Upper lobe of left lung (tissue), 6 donors: ENCODE data around the gene MOCS1. TPM values are rescaled to one million over a fixed set of nuclear protein-coding genes. Genes with fewer than 3 reads are reported as not detected.
"Not testable (repeated sequence)": the region's sequence is repeated elsewhere in the genome, so short reads cannot be mapped to it uniquely, and the experiment has no call there.

ENCODE experiments used
- ATAC-seq, 2 donors: fragments of 200-7000 bp; cut with Tn5 transposase; one replicate each; pipeline ENCODE4 v1.9.1; 2022; ENCODE audit warnings: mild to moderate bottlenecking in 2 of 2, moderate library complexity in 2 of 2; ENCODE audit not compliant: low FRiP score in 2 of 2
- DNase-seq, 2 donors: peaks; one replicate each; pipeline ENCODE4 v3.0.0-alpha.2; 2019 to 2020
- H3K27ac ChIP-seq, 4 donors: fragments of 200-600 bp; sonication (generic); one replicate each; pipeline ENCODE4 v1.5.1; 2016 to 2019
- H3K27me3 ChIP-seq, 4 donors: fragments of 200-600 bp; sonication (generic); one replicate each; pipeline ENCODE4 v1.5.1; 2017 to 2019
- H3K36me3 ChIP-seq, 4 donors: fragments of 200-600 bp; sonication (generic); one replicate each; pipeline ENCODE4 v1.5.1; 2016 to 2019
- H3K4me1 ChIP-seq, 4 donors: fragments of 200-600 bp; sonication (generic); one replicate each; pipeline ENCODE4 v1.5.1; 2018 to 2019
- H3K4me3 ChIP-seq, 4 donors: fragments of 200-600 bp; sonication (generic); one replicate each; pipeline ENCODE4 v1.5.1; 2017 to 2019; ENCODE audit warnings: mild to moderate bottlenecking in 2 of 4, moderate library complexity in 1 of 4
- H3K9me3 ChIP-seq, 4 donors: fragments of 200-600 bp; sonication (generic); one replicate each; pipeline ENCODE4 v1.5.1; 2018 to 2019
- CTCF ChIP-seq, 6 experiments: fragments of 450-650 bp in 4 of 6; fragments of 200-600 bp in 2 of 6; sonication (generic) in 2 of 6; IDR thresholded peaks; one replicate each; pipeline ENCODE4 v1.5.1; 2016 to 2019; ENCODE audit warnings: antibody characterized with exemption in 6 of 6
- EP300 ChIP-seq, 4 donors: sonication (generic); formaldehyde crosslinking; IDR thresholded peaks; one replicate each; pipeline ENCODE4 v1.5.1; 2017; ENCODE audit warnings: antibody characterized with exemption in 4 of 4, control low read depth in 2 of 4
- POLR2A ChIP-seq, 4 donors: fragments of 450-650 bp; IDR thresholded peaks; one replicate each; pipeline ENCODE4 v1.5.1; 2016 to 2017; ENCODE audit warnings: antibody characterized with exemption in 4 of 4, mild to moderate bottlenecking in 2 of 4
- POLR2AphosphoS5 ChIP-seq, 2 donors: sonication (generic); formaldehyde crosslinking; IDR thresholded peaks; one replicate each; pipeline ENCODE4 v1.5.1; 2017; ENCODE audit warnings: antibody characterized with exemption in 2 of 2
- WGBS, 2 donors: methylation state at CpG; one replicate each; pipeline ENCODE4 v1.1.5; 2017 to 2018; 5-methylcytosine and 5-hydroxymethylcytosine counted together
- total RNA-seq, 6 donors: library from RNA; depleted of rRNA in 4 of 6; stranded (reverse); fragments of >200 nt in 4 of 6; gene quantifications; one replicate each; pipeline versions ENCODE4 v1.1.0 to v1.2.1, GENCODE V29; 2016 to 2021
- donor health status: DM: no; HTN: no; CAD: no; lungs with moderate emphysema.
- donor health status: DM: no; HTN: yes; CAD: no; lungs with severe emphysema.

The MOCS1 gene
- total RNA-seq, 6 donors from 2014 or later = 15.0 to 49.2 (median 26.3) TPM

- peaks cover 3 to 10% (median 6%) of the 10 kb centered on the region in 4 donors for H3K4me1 ChIP-seq
- no peak for TF ChIP-seq CTCF (IDR thresholded peaks at IDR 0.05)
- no peak for TF ChIP-seq POLR2AphosphoS5 (IDR thresholded peaks at IDR 0.05)
- TF ChIP-seq EP300 (IDR thresholded peaks at IDR 0.05) = no peak
- TF ChIP-seq POLR2A (IDR thresholded peaks at IDR 0.05) = no peak
- DNase-seq = no peak
- 33 to 51% methylated on average over 3 of the region's 3 CpGs for WGBS, 2 donors
- ATAC-seq = peak in 1 of 2 donors; percentile 40
- H3K27me3 ChIP-seq = no peaks in the 10 kb centered on the region
- H3K36me3 ChIP-seq = no peaks in the 10 kb centered on the region
- H3K4me3 ChIP-seq = no peak overlapping the region
- H3K9me3 ChIP-seq = no peaks in the 10 kb centered on the region
- peak overlapping the region in 2 of 4 donors; percentile 30 to 35 for H3K27ac ChIP-seq
These were observed 45.4 kb upstream of the MOCS1 start for GRCh38 chr6:39979461-39980328.

GRCh38 chr6:39978240-39978639 lies 44.0 kb upstream of the MOCS1 start:
- ATAC-seq = no peak
- WGBS, 2 donors = 86 to 87% methylated on average over 1 of the region's 1 CpG

GRCh38 chr6:39973661-39974060 lies 39.4 kb upstream of the MOCS1 start:
- Histone ChIP-seq H3K36me3 (no peaks in the 10 kb centered on the region), H3K27ac (no peak overlapping the region), H3K9me3 (no peaks in the 10 kb centered on the region), H3K4me3 (no peak overlapping the region), H3K4me1 (no peaks in the 10 kb centered on the region), H3K27me3 (no peaks in the 10 kb centered on the region)
- 67 to 80% methylated on average over 3 of the region's 3 CpGs for WGBS, 2 donors
- ATAC-seq = no peak
- TF ChIP-seq POLR2A (IDR thresholded peaks at IDR 0.05) (no peak), EP300 (IDR thresholded peaks at IDR 0.05) (no peak), CTCF (IDR thresholded peaks at IDR 0.05) (no peak), POLR2AphosphoS5 (IDR thresholded peaks at IDR 0.05) (no peak)
- no peak for DNase-seq

More at GRCh38 chr6:39978240-39978639, 44.0 kb upstream of the MOCS1 start:
- TF ChIP-seq POLR2A (IDR thresholded peaks at IDR 0.05) = no peak
- TF ChIP-seq POLR2AphosphoS5 (IDR thresholded peaks at IDR 0.05) = no peak
- TF ChIP-seq EP300 (IDR thresholded peaks at IDR 0.05) = no peak
- TF ChIP-seq CTCF (IDR thresholded peaks at IDR 0.05) = no peak
- Histone ChIP-seq H3K9me3 (no peaks in the 10 kb centered on the region), H3K27ac (no peak overlapping the region), H3K4me1 (peaks cover 3 to 10% (median 6%) of the 10 kb centered on the region in 4 donors), H3K27me3 (no peaks in the 10 kb centered on the region), H3K36me3 (no peaks in the 10 kb centered on the region), H3K4me3 (no peak overlapping the region)
- DNase-seq = no peak

- H3K4me3 ChIP-seq, H3K4me1 ChIP-seq, H3K27me3 ChIP-seq, ATAC-seq, H3K9me3 ChIP-seq, DNase-seq, H3K36me3 ChIP-seq, H3K27ac ChIP-seq: not testable (repeated sequence)
- 79 to 90% methylated on average over 1 of the region's 1 CpG for WGBS, 2 donors
These were observed 38.5 kb upstream of the MOCS1 start for GRCh38 chr6:39972717-39973116.

- not testable (repeated sequence) for H3K4me1 ChIP-seq, DNase-seq, H3K27me3 ChIP-seq, H3K36me3 ChIP-seq, ATAC-seq, H3K4me3 ChIP-seq, H3K27ac ChIP-seq, H3K9me3 ChIP-seq
- WGBS, 2 donors = 72 to 87% methylated on average over 5 of the region's 5 CpGs
These were observed 36.9 kb upstream of the MOCS1 start for GRCh38 chr6:39971131-39971530.

- no peak overlapping the region for H3K27ac ChIP-seq
- no peak for ATAC-seq
These were observed 31.5 kb upstream of the MOCS1 start for GRCh38 chr6:39965751-39966150.

More at GRCh38 chr6:39965751-39966150, 31.5 kb upstream of the MOCS1 start:
- no peak overlapping the region for H3K4me3 ChIP-seq
- 92 to 97% methylated on average over 2 of the region's 2 CpGs for WGBS, 2 donors
- TF ChIP-seq EP300 (IDR thresholded peaks at IDR 0.05) (no peak), POLR2A (IDR thresholded peaks at IDR 0.05) (no peak), POLR2AphosphoS5 (IDR thresholded peaks at IDR 0.05) (no peak)
- H3K9me3 ChIP-seq = no peaks in the 10 kb centered on the region
- H3K36me3 ChIP-seq = no peaks in the 10 kb centered on the region
- peaks cover 0 to 8% (median 4%) of the 10 kb centered on the region in 4 donors for H3K4me1 ChIP-seq
- no peak for DNase-seq
- peaks cover 0 to 3% (median 0%) of the 10 kb centered on the region in 4 donors for H3K27me3 ChIP-seq
